Measurements from ENCODE around the gene PRPH. TPM values are rescaled to one million over a fixed set of nuclear protein-coding genes. Genes with fewer than 3 reads are reported as not detected.
A peak's percentile ranks its signal among the peaks of the same experiment; 100 is the strongest.
"Not testable (repeated sequence)": the region's sequence is repeated elsewhere in the genome, so short reads cannot be mapped to it uniquely, and the experiment has no call there.

Gene PRPH
- total and polyA plus RNA-seq, 11 donors = 0.11 to 0.70 (median 0.40) TPM; not detected in 5

DNA sequence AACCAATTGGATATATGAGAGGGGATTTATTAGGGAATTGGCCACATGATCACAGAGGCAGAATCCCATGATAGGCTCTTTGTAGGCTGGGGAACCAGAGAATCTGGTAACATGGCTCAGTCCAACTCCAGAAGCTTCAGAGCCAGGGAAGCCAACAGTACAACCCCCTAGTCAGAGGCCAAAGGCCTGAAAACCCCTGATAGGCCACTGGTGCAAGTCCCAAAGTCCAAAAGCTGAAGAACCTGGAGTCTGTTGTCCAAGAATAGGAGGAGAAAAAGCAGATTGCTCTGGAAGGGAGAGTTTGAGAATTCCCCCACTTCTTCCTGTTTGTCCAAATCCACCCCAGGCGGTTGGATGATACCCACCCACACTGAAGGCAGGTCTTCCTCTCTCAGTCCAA lies 19.9 kb downstream of the PRPH start:
- Histone ChIP-seq H3K9me3 (no peaks in the 10 kb centered on the region), H3K4me3 (no peak overlapping the region), H3K4me1 (no peaks in the 10 kb centered on the region), H3K27me3 (peaks cover 0 to 5% (median 0%) of the 10 kb centered on the region in 9 donors), H3K27ac (no peak overlapping the region), H3K36me3 (no peaks in the 10 kb centered on the region)
- no peak for ATAC-seq
- 71 to 90% (median 77%) methylated on average over 1 of the region's 1 CpG for WGBS, 4 donors
- TF ChIP-seq POLR2A (IDR thresholded peaks at IDR 0.05) (no peak), CTCF (IDR thresholded peaks at IDR 0.05) (no peak)
- DNase-seq = no peak
- intact Hi-C loops (cut with DNase I) = no loop called here

GRCh38 chr12:49317118-49317517 lies 22.2 kb downstream of the PRPH start:
- H3K27me3 ChIP-seq; H3K9me3 ChIP-seq; ATAC-seq; DNase-seq; H3K36me3 ChIP-seq; H3K27ac ChIP-seq; H3K4me1 ChIP-seq; intact Hi-C loops (cut with DNase I); H3K4me3 ChIP-seq: not testable (repeated sequence)
- WGBS, 4 donors = 94 to 96% (median 95%) methylated on average over 10 of the region's 10 CpGs

DNA sequence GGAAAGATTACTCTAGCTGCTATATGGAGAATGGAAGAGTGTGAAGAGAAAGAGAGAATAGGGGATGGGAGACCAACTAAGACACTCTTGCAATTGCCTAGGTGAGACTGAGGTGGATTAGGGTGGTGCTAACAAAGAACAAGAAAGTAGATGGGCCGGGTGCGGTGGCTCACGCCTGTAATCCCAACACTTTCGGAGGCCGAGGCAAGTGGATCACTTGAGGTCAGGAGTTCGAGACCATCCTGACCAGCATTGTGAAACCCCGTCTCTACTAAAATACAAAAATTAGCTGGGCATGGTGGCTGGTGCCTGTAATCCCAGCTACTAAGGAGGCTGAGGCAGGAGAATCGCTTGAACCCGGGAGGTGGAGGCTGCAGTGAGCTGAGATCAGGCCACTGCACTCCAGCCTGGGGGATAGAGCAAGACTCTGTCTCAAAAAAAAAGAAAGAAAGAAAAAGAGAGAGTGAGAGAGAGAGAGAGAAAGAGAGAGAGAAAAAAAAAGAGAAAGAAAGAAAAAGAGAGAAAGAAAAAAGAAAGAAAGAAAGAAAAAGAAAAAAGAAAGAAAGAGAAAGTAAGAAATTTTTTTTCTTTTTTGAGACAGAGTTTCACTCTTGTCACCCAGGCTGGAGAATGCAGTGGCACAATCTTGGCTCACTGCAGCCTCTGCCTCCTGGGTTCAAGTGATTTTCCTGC lies 25.6 kb downstream of the PRPH start:
- DNase-seq; ATAC-seq; H3K9me3 ChIP-seq; H3K36me3 ChIP-seq; intact Hi-C loops (cut with DNase I); H3K27me3 ChIP-seq; H3K27ac ChIP-seq; H3K4me3 ChIP-seq: not testable (repeated sequence)
- 86 to 95% (median 93%) methylated on average over 9 of the region's 9 CpGs for WGBS, 4 donors
- peaks cover 0 to 16% (median 9%) of the 10 kb centered on the region in 12 donors for H3K4me1 ChIP-seq

DNA sequence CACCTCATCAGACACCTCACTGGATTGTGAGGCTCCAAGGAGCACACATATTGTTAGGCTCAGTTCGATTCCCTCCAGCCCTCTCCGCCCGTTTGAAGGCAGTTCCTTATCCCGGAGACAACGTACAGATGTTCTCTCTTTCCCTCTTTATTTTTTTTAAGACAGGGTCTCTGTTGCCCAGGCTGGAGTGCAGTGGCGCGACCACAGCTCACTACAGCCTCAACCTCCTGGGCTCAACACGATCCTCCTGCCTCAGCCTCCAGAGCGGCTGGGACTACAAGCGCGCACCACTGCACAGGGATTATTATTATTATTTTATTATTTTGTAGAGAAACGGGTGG lies 27.4 kb downstream of the PRPH start:
- Histone ChIP-seq H3K27ac (peak overlapping the region in 10 of 12 donors; percentile 43 to 81 (median 71)), H3K9me3 (no peaks in the 10 kb centered on the region), H3K36me3 (no peaks in the 10 kb centered on the region), H3K27me3 (no peaks in the 10 kb centered on the region), H3K4me3 (peak overlapping the region; percentile 34 to 77 (median 68)), H3K4me1 (peaks cover 0 to 16% (median 9%) of the 10 kb centered on the region in 12 donors)
- DNase-seq = no peak
- intact Hi-C loops (cut with DNase I) = no loop called here
- 34 to 49% (median 47%) methylated on average over 12 of the region's 12 CpGs for WGBS, 4 donors
- TF ChIP-seq CTCF (IDR thresholded peaks at IDR 0.05) (no peak), POLR2A (IDR thresholded peaks at IDR 0.05) (no peak)
- ATAC-seq = no peak

- Histone ChIP-seq H3K27ac (peak within 1 kb of the TSS in 11 of 12 donors; percentile 43 to 81 (median 69)), H3K36me3 (no peaks in the 10 kb centered on the region), H3K27me3 (no peaks in the 10 kb centered on the region), H3K4me1 (peaks cover 0 to 16% (median 9%) of the 10 kb centered on the region in 12 donors), H3K9me3 (no peaks in the 10 kb centered on the region), H3K4me3 (peak within 1 kb of the TSS; percentile 34 to 77 (median 68))
- peak; percentile 97 to 99 (median 98) for DNase-seq
- peak; percentile 100 for ATAC-seq
- TF ChIP-seq POLR2A (IDR thresholded peaks at IDR 0.05) (peak; percentile 65 to 81), CTCF (IDR thresholded peaks at IDR 0.05) (no peak)
- WGBS, 4 donors = 0 to 1% (median 1%) methylated on average over 48 to 65 of the region's 65 CpGs
- intact Hi-C loops (cut with DNase I) = no loop called here
These were observed 28.0 kb downstream of the PRPH start, which contains the start of gene TROAP for GRCh38 chr12:49322708-49323523. Gene TROAP (plus strand): TSS chr12:49323255. CDS start chr12:49323609, 354 bp downstream.

Measured in heart left ventricle (tissue), 16 donors.